NCI-H69 (cell line): ENCODE measurements around the gene TC2N.
A peak's percentile ranks its signal among the peaks of the same experiment; 100 is the strongest.
"Not testable (repeated sequence)": the region's sequence is repeated elsewhere in the genome, so short reads cannot be mapped to it uniquely, and the experiment has no call there.

Source experiments
- DNase-seq: peaks from one replicate; lab custom pipeline; 2025; lab: John Stamatoyannopoulos, UW

The TC2N gene

DNA sequence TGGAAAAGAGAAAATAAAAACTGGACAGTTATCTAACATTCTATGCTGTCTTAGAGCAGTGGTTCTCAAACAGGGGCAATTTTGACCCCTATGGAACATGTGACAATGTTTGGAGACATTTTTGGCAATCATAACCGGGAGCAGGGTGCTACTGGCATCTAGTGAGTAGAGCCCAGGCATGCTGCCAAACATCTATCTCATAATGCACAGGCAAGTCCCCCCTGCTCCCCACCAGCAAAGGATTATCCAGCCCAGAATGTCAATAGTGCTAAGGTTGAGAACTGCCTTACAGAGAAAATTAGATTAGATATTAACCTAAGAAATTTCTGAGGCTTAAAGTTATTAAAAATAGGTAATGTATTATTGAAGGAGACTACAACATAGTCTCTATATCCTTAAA, 112.5 kb downstream of the TC2N start:
- no peak for DNase-seq

DNA sequence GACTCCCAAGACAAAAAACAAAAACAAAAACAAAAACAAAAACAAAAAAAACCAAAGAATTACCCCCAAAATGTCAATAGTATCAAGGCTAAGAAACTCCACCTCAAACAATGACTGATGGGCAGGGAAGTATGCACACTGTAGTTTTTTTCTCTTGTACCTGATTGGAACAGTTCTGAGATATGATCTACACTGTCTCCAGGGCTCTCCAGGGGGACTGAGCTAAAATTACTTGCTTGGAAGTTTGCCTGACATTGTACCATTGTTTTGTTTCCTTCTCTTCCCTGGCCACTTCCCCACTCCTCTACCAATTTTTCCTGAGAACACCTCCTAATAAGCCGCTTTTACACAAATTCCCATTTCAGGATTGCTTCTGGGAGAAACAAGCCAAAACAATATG, 113.2 kb downstream of the TC2N start:
- no peak for DNase-seq

DNA sequence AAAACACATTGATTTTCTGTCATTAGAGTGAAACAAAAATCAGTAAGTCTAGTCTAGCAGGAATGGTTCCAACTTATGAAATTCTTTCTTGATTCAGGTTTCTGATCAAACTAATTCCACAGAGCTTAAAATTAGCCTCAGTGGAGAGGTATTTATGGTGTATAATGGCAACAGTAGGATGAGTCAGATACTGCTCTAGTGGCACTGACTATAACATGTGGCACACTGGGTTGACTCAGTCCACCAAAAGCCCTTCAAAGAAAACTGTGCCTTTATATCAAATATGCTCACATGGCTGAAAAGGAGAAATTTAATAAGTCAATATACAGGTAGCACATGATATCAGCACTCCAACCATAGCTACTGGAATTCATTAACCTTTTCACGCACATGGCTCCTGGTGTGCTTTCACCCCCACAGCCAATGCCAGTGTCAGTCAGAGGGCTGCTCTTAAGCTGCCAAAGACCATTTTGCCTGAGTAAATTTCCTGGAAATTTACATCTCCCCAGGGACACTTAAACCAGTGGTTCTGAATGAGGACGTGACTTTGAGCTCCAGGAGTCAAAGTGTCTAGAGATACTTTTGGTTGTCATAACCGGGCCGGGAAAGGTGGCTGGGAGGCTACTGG, 113.7 kb downstream of the TC2N start:
- no peak for DNase-seq

DNA sequence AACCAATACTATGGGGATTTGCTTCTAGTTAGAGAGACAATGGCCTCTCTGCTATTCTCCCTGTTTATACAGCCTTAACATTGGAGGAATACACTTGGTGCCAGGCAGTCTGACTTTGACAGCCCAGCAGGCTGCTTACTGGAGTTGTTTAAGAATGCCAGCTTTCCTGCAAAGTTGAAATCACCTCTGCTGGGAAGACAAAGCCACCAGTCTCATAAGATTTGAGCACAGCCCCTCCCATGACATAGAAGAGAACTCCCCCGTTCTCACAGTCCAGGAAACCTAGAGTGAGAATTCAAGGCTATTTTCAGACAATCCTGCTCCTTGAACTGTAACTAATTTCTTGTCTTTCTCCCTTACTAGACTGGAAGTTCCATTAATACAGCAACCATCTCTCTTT, 114.4 kb downstream of the TC2N start:
- no peak for DNase-seq

DNA sequence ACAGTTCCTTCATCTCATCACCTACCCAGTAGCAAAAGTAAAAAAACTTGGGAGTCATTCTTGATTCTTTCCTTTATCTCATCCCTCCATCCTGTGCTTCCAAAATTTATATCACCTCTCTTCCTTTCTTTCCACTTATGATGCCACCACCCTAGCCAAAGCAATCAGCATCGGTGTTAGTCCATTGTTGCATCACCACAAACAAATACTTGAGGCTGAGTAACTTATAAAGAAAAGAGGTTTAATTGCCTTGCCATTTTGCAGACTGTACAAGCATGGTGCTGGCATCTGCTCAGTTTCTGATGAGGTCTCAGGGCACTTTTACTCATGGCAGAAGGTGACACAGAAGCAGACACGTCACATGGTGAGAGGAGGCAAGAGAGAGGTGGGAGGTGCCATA, 115.6 kb downstream of the TC2N start:
- no peak for DNase-seq

DNA sequence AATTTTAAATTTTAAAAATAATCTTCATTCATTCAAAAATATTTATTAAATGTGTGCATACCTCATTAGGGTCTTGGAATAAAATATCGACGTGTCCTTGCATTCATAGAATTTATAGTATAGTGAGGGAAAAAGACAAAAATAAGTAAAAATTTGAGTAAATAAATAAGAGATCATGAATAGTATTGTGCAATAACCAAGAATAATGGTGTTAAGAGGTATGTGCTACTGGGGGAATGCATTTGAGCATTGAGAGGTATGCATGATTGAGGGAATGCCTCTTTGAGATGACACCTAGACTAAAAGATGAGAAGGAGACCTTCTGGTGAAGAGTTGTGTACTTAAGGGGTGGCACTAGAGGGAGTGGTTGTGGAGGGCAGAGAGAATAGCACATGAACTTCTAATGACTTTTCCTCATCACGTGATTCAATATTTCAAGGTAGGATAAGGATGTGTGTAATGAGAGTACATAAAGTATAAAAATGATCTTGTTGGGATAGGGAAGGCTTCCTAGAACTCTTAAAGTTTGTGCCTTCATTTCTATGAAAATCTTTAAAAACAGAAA, 116.6 kb downstream of the TC2N start:
- no peak for DNase-seq

DNA sequence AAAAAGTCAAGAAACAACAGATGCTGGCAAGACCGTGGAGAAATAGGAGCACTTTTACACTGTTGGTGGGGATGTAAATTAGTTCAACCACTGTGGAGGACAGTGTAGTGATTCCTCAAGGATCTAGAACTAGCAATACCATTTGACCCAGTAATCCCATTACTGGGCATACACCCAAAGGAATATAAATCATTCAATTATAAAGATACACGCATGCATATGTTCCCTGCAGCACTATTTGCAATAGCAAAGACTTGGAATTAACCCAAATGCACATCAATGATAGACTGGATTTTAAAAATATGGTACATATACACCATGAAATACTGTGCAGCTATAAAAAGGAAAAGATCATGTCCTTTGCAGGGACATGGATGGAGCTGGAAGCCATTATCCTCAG, 117.5 kb downstream of the TC2N start:
- DNase-seq: no peak

DNA sequence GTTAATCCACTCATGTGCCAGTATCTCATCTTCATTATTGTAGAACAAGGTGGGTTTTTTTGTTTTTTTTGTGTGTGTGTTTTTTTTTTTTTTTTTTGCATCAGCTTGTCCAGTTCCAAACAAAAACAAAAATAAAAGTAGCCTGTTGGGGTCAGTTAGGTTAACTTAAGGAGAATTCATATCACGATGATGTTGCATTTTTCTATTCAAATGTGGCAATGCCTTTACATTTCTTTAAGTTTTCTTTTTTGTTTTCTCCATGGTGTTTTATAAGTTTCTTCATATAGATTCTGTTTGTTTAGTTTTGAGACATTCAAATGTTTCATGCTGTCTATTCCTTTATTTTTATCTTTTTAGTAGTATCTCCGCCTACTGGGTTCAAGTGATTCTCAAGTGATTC, 119.3 kb downstream of the TC2N start:
- no peak for DNase-seq

DNA sequence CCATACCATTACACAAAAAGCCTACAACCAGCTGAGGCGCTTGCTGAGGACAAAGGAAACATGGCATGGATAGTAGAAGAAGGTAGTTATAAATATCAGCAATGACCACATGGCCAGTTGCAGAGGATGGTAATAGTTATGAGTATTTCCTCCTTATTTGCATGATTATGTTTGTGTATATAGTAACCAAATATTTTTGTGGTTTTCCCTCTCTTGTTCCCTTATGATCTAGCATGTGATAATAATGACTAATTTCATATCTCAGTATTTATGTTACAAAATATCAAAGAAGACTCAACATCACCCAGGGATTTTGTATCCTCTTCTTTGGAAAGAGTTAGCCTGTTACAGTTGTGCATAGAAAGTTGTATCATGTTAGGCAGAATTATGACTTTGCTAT, 122.0 kb downstream of the TC2N start:
- no peak for DNase-seq

DNA sequence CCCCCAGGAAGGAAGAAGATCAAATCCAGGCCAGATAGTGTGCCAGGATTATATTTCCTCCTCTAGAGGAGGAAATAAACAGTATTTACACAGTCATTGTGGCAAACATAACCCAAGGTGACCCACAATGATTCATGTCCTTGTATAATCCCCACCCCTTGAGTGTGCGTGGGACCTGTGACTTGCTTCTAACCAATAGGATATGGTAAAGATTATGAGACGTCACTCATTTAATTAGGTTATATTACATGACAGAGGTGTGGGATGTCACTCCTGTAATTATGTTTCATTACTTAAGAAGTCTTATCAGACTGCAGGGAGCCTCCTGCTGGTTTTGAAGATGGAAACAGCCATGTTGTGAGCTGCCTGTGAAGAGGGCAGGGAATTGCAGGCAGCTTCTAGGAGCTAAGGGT, 123.3 kb downstream of the TC2N start:
- peak; percentile 9 for DNase-seq

DNA sequence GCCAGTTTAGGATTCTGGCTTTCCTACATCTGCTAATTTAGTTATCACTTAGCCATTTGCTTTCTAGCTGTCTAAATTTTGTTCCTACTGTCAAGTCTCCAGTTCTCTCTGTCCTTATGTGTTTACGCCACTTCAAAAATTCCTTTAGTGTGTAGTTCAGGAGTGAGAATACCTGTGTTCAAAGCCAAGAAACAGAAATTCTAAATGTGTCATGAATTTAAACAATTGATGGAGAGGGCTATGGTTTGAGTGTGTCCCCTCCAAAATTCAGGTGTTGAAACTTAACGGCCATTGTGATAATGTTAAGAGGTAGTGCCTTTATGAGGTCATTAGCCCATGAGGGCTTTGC, 124.1 kb downstream of the TC2N start:
- no peak for DNase-seq

DNA sequence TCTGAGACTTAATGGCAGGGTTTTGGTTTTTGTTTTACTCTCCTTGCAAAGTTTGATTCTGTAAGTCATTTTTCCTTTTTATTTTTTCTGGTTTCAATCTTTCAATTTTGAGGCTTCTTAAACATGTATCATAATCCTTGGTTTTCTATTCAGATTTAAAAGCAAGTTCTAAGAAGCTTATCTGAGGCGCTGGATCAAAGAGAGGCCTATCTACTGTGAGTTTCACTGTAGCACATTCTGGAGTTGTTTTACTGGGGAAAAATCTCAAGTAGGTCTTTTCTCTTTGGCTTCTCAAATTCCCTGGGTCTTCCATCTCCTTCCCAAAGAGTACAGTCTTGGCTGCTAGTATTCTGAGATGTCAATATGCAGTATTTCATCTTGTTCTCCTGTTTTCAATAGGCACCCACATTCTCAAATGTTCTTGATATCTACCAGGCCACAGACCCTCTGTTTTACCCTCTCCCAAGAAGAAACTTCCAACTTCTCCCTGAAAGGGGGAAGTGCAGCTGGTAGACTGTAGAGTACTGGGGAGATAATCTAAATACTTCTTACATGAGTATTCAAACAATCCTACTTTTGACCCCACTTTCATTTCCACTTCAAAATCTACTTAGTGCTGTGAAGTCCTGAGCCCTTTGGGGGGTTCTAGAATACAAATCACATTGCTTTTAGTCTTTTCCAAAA, 124.6 kb downstream of the TC2N start:
- no peak for DNase-seq

DNA sequence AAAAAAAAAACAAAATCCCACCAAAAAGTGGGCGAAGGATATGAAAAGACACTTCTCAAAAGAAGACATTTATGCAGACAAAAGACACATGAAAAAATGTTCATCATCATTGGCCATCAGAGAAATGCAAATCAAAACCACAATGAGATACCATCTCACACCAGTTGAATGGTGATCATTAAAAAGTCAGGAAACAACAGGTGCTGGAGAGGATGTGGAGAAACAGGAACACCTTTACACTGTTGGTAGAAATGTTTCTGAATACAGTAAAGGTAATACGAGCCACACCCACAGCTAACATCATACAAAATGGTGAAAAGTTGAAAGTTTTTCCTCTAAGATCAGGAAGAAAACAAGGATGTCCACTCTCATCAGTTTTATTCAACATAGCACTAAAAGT, 127.5 kb downstream of the TC2N start:
- DNase-seq: not testable (repeated sequence)

DNA sequence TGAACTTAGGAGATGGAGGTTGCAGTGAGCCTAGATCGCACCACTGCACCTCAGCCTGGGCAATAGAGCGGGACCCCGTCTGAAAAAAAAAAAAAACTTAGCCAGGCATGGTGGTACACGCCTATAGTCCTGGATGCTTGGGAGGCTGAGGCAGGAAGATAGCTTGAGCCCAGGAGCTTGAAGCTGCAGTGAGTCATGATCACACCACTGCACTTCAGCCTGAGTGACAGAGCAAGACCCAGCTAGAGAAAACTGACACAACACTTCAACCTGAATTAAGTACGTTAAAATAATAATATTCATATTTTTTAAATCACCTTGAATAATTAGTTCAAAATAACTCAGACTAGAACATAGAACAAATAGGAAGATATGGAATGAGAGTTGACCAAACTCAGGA, 129.7 kb downstream of the TC2N start:
- DNase-seq: no peak

DNA sequence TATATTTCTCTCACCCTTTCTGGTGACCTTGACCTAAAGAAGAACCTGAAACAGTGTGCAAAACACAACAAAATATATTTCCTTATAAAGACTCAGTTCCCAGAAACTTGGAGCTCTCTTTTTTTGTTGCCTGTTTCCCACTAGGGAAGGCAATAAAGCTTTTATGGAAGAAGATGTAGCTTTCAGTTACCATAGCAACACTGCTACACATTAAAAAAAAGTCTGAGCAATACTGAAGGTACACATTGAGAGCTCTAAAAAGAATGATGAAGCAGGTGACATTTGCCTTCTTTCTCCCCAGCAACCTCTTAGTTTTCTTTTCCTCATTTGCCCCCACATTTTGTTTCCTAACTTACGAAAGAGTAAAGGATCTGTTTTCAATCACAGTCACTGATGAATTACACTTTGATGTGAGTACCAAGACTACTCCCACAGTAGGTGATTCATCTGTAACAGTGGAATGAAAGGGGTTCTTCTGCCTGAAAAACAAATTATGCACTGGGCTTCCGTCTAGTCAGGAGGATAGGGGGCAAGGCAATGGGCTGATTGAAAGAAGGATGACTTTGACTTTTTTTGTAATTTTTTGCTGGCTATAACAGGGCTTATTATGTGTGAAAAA, 134.4 kb downstream of the TC2N start:
- no peak for DNase-seq

DNA sequence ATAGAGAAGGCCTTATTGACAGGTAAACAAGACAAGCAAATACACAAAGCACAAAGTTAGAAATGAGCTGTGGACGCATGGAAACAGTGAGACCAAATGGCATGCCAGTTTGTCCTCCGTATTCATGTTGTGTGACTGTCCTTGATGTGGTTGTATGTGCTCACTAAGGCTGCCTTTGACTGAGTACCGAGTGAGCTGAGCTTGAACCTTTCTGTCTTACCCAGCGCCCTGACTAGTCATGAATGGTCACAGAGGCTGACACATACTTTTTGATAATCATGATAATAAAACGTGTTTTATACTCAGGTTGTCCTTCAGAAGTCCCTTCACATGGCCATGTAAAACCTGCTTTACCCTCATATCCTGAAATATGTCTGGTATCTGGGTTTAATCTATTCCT, 134.9 kb downstream of the TC2N start:
- DNase-seq: no peak

DNA sequence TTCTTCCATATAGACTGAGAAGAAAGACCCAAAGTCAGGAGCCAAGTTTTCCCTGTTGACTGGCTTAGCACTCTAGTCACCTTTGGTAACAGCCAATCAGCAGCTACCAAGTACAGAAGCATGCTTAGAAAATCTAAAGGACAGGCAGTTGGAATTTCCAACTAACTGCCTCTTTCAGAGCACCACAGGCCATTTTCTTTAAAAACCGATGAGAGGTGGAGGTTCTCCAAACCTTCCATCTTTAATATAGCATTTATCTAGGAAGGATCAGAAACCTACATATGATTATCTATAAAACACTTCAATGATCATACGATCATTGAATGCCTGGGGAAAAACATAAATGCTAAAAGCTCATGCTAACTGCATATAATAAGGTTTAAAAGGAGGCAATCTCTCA, 135.3 kb downstream of the TC2N start, which contains the start of gene CATSPERB:
Gene CATSPERB (minus strand): TSS at position 101 of the 400 bp plus-strand sequence. CDS start 2,607 bp downstream, outside the sequence.
- no peak for DNase-seq

DNA sequence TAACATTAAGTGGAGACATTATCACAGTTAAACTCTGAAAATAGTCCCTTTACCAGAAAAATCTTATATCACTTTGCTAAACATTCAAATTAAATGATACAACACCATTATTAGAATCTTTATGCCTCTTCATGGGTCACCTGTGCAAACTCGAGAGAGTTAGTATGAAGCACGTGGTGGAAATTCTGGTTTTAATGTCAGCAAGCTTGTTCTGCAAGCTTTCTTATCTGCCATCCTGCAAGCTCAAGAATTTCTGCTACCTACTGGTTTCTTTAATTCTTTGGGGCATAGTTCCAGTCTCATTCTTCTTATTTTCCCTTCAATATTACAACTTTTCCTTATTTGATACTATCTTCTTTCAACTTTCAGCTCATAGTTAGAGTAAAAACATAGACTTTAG, 136.3 kb downstream of the TC2N start:
- no peak for DNase-seq

DNA sequence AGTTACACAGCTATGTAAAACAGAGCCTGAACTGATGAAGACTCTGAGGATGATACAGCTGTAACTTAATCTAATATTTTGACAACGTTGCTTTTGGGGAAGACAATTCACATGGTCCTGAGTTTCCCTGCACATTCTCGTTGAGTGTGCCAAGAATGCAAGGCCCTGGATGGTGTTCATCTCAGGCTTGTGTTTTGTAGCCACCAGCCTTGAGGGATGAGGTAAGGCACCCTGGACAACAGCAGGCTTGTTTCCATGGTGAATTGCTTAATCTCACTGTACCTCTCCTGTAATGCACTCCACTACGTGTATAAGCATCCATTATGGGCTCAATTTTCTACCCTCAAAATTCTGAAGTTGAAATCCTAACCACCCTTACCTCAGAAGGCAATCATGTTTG, 137.6 kb downstream of the TC2N start:
- no peak for DNase-seq
